HG02763 (cell line): Measurements from ENCODE around the gene HIVEP2.
A peak's percentile ranks its signal among the peaks of the same experiment; 100 is the strongest.

Experiments
- ATAC-seq: cut with Tn5 transposase; IDR thresholded peaks from one replicate; pipeline ENCODE4 v1.9.1; 2021; ENCODE audit warnings: mild to moderate bottlenecking, moderate library complexity; ENCODE audit not compliant: unreplicated experiment

The HIVEP2 gene

DNA sequence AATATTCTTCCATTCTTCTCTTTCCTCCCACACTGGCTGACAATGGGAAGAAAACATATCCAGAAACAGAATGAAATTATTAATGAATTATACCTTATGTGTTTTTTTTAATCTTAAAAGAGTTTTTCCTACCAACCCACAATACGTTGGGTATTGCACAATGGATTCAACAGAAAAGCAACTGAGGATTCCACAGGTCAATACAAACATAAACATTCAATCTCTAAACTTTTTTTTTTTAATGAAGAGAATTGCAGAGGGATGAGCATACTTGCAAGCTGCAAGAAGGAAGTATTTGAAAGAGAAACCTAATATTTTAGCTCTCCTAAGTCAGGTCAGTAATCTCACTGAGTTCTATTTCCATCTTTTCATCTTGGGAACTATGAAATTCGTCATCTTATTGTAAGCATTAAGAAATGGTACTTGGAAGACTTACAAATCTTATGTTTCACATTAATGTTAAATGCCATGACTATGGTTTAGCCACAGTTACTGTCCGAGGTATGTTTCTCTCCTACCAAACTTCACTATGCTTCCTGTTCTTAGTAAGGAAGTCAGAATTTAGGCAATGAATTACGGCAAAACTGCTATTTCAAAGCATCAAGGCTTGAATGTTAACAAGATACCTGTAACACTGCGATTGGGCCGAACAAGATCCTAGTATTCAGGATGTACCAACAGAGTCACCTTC lies 100.8 kb downstream of the HIVEP2 start:
- no peak for ATAC-seq

DNA sequence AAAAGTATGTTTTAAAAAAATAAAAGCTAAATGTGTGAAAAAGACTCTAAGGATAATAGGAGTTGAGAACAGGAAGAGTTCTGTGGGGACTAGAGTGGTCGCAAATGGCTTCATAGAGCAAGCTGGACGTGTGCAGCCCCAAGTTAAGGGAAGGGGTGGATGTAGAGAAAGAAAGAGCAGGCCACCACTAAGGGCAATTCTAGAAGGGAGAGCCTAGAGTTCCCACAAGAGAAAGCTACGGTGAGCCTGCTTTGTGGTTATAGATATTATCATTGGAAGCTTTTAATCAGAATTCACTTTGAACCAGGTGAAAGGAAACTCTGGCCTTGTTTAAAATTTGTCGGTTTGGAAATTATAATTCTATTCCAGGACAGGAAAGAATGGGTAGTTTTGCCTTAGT lies 101.6 kb downstream of the HIVEP2 start:
- no peak for ATAC-seq

DNA sequence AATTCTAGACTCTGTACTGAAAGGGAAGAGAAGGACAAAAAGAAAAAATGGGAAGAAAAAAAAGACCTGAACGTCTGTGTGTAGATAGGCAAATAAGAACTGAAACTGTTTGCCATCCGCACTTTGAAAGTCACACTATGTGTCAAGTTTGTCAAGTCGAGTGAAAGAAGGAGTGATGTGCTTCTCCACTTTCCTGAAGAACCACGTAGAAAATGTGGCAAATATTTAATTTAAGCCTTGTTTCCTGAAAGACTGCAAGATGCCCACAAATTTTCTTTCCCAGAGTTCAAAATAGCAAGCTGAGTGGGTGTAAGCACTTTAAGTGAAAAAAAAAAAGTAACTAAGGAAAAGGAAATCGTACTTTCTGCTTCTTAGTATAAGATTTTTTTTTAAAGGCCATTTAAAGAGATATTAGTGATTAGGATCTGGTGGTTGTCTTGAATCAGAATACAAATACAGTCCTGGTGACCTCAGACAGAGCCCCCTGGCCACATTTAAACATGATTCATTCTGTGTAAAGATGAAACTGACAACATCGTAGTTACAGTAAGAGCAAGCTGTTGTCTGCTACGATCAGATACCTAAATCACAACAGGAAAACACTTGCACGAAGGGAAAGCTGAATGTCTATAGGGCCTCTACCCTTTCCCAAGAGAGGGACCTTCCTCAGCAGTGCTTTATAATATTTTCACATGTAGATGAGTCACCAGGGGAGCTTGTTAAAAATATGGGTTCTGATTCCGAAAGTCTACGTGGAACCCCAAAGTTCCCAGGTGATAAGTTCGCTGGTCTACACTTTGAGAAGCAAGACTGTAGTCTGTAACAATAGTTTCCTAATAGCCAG lies 102.3 kb downstream of the HIVEP2 start:
- ATAC-seq, result peak; percentile 52

DNA sequence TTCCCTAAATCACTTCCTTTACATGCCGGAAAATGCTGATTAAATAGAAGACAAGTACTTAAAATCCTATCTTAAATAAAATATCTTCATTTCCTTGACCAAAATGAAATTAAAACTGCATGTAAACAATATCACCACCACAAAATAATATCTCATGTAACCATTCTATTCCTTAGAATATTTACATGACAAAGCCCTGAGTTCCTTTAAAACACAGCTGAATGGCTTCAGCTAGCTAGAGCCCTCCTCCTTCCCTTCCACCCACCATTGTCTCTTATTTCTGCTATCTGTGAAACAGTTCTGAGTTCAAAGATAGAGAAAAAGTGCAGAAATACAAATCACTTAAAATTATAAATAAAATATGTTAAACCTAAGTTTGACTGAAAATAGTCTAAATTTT lies 103.1 kb downstream of the HIVEP2 start:
- ATAC-seq, result no peak

DNA sequence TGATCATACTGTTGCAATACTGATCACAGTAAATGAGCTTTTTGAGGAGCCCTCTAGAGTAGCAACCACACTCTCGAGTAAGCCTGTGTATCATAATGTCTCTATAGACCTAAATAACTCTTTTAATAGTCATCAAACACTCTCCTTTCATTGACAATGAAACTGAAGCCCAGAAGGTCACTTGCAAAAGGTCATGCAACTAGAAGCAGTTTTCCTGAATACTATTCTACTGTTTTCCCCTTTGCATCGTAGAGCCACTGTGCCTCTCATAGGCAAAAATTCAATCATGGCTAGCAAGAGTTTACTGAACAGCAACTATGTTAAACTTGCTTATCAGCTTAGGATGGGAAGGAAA lies 105.3 kb downstream of the HIVEP2 start:
- no peak for ATAC-seq

DNA sequence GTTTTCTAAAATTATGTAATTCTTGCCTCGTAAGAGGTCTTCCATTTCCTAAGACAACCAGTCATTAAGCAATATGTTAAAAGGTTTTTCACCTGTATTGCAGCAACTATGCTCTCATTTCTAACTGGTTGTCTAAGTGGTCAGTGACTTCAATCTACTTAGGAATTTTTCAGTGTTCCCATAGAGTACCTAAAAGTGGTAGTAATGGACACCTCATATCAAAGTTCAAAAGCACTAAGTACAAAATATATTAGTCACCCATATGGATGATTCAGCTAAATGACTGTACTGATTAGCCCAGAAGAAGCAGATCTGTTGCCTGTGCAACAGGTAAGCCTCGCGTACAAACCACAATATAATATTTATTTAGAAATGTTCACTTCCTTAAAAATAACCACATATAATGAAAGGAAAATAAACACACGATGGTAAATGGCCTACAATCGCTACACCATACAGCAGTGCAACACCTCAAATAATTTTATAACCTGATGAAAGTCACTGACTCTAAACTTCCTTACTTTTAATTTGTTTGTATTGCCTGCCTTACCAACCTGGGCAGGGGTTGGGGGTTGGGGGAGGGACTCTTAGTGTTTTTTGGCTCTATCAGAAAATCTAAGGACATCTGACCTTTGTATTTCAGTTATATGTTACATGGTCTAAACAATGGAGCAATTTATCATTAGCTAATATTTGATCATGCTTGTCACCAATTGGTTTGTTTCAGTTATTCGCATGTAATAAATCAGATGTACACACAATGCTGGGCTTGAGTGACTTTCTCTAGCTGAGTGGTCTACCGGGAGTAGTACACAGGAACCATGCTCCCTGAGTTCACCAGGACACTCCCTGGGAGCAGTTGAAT lies 105.9 kb downstream of the HIVEP2 start:
- ATAC-seq, result no peak

DNA sequence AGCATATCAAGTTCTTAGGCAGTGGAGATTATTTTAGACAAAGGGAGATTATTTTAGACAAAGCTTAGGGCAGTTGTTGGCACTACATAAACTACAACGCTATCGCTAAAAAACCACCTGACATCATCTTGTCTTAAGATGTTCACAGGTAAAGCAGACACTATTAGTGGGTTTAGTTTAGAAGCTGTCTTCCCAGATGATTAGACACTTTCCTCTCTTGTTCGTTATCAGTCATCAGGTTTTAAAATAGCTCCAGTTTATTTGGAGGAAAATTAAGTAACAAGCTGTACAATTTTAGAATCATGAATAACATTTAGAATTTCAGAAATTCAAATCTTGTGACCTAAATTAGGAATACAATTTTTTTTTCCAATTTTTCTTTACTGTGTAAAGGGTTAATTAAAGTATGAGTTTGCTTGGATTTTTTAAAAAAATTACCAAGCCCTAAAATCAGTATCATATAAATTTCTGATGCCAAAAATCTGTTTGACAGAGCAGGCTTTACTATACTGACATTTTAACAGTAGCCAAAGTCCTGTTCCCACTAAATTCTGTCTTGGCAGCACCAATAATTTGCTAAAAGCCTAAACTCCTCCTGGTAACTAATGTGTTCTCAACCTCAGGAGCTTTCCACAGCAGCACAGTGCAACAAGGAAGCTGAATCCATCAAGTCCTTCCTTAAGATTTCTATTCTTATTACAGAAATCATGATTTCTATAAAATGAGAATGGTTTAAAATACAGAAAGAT lies 109.0 kb downstream of the HIVEP2 start:
- ATAC-seq, result no peak

DNA sequence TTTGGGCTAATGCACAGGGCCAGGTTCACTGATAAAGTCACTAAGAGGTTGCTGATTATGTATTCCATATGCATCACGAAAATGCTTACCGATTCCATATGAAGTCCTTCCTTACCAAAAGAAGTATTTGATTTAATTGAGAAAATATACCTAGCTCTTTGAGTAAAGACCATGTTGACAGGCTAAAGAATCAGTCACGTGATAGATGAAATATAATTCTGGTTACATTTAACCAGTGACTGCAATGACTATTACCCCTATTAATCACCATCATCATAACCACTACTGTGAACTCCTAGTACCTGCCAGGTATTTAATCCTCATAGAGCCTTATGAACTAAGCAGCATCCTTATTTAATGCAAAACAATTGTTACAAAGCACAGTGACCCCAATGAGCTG lies 110.1 kb downstream of the HIVEP2 start:
- ATAC-seq, result no peak

DNA sequence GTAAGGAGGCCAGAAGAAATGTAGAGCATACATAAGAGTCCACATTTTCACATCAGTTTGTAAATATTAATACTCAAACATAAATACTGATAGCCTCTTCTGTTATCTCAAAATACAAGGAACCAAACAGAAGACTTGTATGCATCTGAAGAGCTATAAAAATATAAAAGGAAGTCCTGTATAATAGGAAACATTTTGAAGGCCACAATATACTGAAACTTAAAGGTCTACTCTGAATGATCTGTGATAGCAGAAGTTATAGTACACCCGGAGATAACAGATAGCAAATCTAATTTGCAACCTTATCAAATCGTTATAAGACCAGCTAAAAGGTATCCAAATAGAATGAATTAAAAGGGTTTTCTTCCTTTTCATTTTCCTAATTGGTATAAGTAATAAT lies 111.2 kb downstream of the HIVEP2 start:
- no peak for ATAC-seq

DNA sequence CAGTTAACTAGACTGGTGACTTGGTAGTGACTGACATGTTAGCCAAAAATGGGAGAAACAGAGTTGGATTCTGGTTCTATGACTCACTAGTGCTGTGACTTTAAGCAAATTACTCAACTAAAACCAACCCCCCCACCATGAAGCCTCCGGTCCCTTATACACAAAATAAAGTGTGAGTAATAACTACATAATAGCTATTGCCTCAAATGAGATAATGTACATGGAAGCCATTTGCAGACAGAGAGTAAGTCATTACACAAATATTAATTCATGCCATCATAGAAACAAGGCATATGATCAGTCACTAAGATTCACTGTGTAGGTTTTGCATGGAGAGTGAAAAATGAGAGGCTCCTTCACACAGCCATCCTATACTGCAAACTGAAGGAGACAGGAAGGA lies 111.9 kb downstream of the HIVEP2 start:
- ATAC-seq, result no peak

DNA sequence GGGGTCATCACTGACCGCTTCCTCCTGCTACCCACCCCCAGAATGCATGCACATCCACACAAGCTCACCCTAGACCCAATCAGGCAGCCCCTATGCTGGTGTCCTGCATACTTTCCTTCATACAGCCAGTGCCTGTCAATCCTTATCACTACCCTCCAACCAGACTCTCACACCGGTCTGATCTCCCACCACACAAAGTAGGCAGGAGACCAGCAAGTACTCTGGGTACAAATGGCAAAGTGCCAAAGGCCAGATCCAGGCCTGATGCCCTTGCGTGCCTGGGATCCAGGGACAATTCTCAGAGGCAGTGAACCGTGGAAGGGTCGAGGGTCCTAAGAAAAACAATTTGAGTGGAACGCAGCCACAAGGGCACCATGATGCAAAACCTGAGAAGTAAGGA lies 114.2 kb downstream of the HIVEP2 start:
- no peak for ATAC-seq

DNA sequence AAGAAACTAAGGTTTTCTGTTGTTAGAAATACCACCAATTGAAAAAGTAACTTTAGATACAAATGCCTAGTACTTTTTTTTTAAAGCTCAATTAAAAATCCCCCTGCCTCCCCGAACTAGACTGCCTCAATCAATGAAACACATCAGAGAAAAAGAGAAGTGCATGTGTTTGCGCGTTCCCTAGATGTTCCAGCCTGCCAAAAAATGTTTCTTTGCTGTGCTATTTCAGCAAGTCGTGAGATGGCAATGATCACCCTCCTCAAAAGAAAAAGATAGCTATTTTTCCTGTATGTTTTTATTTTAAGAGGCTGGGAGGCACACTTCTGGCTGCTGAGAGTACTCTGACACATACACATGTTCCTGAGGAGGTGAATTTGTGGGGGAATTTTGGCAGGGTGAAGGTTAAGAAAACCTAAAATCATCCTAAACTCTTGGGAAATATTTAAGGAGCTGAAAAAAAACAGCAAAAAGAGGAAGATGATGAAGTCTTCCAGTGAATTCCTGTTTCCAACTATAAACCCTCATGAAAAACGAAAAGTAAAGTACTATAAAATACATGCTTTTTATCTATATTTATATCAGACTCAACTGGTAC lies 114.8 kb downstream of the HIVEP2 start:
- ATAC-seq, result no peak

DNA sequence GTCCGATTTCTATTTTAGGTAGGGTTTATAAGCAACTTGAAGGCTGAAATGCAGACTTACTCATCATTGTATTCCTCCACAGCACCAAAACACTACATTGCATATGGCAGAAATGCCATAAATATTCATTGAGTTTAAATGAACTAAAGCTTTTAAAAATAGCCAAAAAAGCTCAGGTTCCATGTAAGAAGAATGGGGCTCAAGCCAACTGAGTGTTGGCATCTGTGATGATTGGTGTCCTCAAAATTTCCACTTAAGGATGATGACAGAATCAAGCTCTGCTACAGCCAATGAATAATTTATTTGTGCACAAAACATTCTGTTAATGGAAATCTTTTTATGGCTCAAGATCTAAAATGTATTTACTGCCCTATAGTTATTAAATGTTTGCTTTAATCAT lies 115.4 kb downstream of the HIVEP2 start:
- no peak for ATAC-seq

DNA sequence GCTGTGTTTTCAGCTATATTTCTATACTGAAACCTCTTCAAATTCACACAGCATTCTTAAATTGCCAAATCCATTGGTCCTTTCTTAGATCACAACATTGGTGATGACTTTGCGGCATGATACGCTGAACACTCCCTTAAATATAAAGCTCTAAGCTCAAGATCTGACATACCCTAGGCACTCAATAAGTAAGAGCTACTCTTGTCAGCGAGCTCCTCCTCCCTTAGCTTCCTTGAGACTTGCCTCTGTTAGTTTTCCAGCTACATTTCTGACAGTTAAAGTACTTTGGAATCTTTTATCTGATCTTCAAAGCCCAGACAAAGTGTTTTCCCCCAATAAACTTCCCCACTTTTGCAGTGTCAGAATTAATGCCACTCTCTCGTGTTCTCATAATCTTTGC lies 117.0 kb downstream of the HIVEP2 start:
- no peak for ATAC-seq

DNA sequence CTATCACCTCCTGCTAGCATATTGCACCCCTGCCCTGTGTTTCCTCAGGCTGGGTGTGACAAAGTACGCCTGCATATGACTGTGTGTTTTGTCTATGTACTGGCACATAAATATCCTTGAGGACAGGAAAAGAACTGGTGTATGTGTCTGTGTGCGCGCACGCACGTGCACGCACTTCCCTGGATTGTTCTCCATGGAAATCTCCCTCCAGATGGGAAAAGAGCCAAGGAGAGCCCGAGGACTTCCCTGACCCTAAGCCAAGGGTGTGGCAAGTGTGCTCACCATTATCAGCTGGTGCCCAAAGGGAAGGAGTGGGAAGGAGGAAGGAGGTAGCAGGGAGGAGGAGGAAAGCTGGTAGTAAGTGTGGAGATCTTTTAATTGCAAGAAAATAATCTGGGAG lies 117.6 kb downstream of the HIVEP2 start:
- ATAC-seq, result no peak

DNA sequence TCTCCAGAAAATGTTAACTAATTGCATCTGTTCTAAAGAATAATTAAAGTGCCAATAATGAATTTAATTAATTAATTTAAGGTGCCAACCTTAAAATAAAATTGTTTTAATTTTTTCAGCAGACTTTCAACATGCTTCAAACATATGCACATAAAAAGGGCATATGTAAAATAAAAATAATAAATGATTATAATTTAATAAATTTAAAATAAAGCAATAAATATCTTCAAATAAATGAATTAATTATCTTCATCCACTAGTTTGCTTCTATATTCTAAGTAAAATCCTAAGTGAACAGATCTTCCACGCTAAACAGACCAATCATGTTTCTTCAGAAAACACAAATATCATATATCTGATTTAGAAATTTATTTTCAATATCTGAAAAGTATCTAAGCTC lies 119.2 kb downstream of the HIVEP2 start:
- ATAC-seq, result no peak

DNA sequence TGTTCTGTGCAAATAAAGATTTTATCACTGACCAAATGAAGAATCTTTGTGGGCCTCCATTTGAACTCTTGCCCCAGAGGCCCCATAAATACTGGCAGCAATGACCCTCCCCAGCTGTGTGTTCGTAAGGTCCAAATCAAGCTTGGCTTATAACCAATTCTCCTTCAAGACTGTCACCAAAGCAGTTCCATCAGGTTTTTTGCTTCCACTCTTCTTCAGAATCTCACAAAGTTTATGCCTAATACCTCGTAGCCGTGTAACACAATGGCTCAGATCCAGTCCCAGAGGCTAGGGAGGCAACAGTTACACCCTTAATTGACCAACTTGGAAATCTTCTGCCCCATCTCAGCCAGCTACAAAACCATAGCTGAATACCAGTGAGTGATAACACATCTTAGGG lies 120.5 kb downstream of the HIVEP2 start:
- no peak for ATAC-seq

DNA sequence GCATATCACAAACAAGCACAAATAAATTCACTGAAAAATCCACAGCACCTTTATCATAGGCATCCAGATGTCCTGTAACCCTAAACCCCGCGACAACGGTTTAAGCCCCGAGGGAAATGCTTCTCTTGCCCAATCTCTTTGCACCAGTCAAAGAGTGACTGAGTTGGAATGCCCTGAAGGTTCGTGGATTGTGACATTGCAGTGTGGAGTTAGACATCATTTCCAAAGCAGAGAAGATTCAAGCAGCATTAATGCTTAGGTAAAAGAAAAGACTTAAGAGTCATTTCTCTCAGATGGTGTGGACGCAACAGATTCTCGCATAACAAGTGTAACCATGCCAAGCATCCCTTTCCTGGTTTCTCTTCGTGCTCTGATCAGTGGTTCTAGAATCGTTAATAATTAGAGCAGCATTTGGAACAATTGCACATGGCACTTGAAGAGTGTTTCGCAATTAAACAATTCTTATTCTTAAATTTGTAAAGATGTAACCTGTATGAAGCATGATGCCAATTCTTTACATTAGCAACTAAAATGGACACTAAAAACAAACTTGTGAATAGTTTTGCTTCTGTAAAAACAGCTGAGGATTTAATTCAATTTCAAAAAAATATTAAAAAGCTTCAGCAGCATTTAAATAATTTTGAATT lies 121.6 kb downstream of the HIVEP2 start:
- ATAC-seq, result no peak

DNA sequence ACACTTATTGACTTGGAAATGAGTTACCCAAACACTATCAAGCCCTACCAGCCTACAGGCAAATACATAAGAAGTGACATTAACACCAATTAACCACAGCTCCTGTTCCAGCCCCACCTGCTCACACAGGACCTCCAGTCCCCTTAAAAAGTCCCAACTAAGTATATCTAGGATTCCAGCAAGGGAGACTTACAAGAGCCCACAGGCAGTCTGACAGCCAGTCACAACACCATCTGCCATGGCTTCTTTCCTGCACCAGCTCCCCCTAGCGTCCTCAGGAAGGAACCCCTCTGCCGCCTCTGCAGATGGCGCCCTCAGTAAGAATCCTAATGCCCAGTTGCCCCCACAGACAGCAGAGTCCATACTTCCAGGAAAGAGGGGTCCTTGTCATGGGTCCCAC lies 122.1 kb downstream of the HIVEP2 start:
- no peak for ATAC-seq

DNA sequence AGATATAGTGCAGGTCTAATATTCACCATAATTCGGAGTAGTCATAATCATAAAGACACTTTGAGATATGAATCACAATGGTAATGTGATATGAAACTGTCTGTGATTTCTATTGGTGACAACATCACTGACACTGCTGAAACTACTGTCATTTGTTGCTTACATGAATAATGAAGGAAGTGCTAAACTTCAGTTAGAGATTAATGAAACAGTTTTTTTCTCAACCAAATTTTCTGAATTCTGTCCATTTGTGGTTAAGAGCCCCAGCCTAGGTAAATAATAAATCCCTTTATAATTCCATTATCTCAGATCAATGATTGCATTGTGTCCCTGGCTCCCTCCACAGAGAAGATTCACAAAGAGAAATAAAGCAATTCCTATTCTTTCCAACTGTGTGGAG lies 122.6 kb downstream of the HIVEP2 start:
- ATAC-seq, result peak; percentile 71
